NCI-H146 (cell line): ENCODE measurements around the gene ACTR1B.
"Not testable (repeated sequence)": the region's sequence is repeated elsewhere in the genome, so short reads cannot be mapped to it uniquely, and the experiment has no call there.

ENCODE experiments used
- DNase-seq: peaks from one replicate; lab custom pipeline; 2025; lab: John Stamatoyannopoulos, UW

ACTR1B gene

GRCh38 chr2:97615746-97616145, 48.1 kb downstream of the ACTR1B start:
- not testable (repeated sequence) for DNase-seq

GRCh38 chr2:97611895-97612294, 51.9 kb downstream of the ACTR1B start:
- not testable (repeated sequence) for DNase-seq

GRCh38 chr2:97608745-97609144, 55.1 kb downstream of the ACTR1B start:
- DNase-seq, result not testable (repeated sequence)
